A549 (cell line): Measurements from ENCODE around the gene KATNA1. TPM values are rescaled to one million over a fixed set of nuclear protein-coding genes. Genes with fewer than 3 reads are reported as not detected.

Experiments
- ATAC-seq, 2 experiments: fragments of 200-7000 bp in 1 of 2; fragments of >200 bp in 1 of 2; cut with Nextera tagmentation in 1 of 2; cut with Tn5 transposase in 1 of 2; 3 replicates each; pipeline versions ENCODE4 v1.8.0 to v1.9.1; 2018 to 2020; ENCODE audit warnings: mild to moderate bottlenecking in 1 of 2, moderate library complexity in 1 of 2
- CTCF ChIA-PET: fragments of 300-600 bp; sonication (Branson Sonifier 250); formaldehyde crosslinking; extraction: SDS; loops from one replicate; lab custom pipeline; 2021; ENCODE audit warnings: antibody characterized with exemption, inconsistent platforms; lab: Yijun Ruan, JAX
- POLR2A ChIA-PET: fragments of 350-600 bp; formaldehyde crosslinking; extraction: SDS; loops from one replicate; lab custom pipeline; 2021; ENCODE audit warnings: antibody characterized with exemption, inconsistent platforms; lab: Yijun Ruan, JAX
- DNase-seq, 2 experiments: peaks; one replicate each; pipeline versions ENCODE4 v3.0.0 to v3.0.0-alpha.2; 2011 to 2016; ENCODE audit warnings: low read depth in 1 of 2, low spot score in 1 of 2
- FAIRE-seq: peaks from 2 replicates; lab custom pipeline; 2011; peaks lifted over from hg19 to GRCh38; lab: Jason Lieb, UNC
- H3K27ac ChIP-seq, 2 experiments: fragments of >200 bp; sonication (Bioruptor Twin); formaldehyde crosslinking; 3 replicates each; pipeline ENCODE4 v1.5.1; 2016 to 2017
- H3K4me1 ChIP-seq: fragments of >200 bp; sonication (Bioruptor Twin); formaldehyde crosslinking; 3 replicates; pipeline ENCODE4 v1.6.1; 2016
- H3K4me2 ChIP-seq: fragments of >200 bp; sonication (Bioruptor Twin); formaldehyde crosslinking; 3 replicates; pipeline ENCODE4 v1.6.1; 2016
- H3K4me3 ChIP-seq: fragments of >200 bp; sonication (Bioruptor Twin); formaldehyde crosslinking; 3 replicates; pipeline ENCODE4 v1.5.1; 2016
- H3K9me3 ChIP-seq: fragments of >200 bp; sonication (Bioruptor Twin); formaldehyde crosslinking; 3 replicates; pipeline ENCODE4 v1.6.1; 2016
- CBX2 ChIP-seq: fragments of 200-600 bp; sonication (generic); IDR thresholded peaks from 2 replicates; pipeline ENCODE4 v1.6.1; 2016; ENCODE audit warnings: low read depth, mild to moderate bottlenecking, borderline replicate concordance
- EHF ChIP-seq: fragments of 250-450 bp; sonication (Bioruptor Pico); IDR thresholded peaks from 2 replicates; pipeline ENCODE4 v1.5.0; 2020; ENCODE audit warnings: mild to moderate bottlenecking
- ESRRA ChIP-seq: fragments of 150-350 bp; IDR thresholded peaks from 2 replicates; pipeline ENCODE4 v1.6.1; 2014; ENCODE audit warnings: mild to moderate bottlenecking, low read length, borderline replicate concordance
- GATA3 ChIP-seq: IDR thresholded peaks from 2 replicates; pipeline ENCODE4 v1.6.1; 2012; ENCODE audit warnings: borderline replicate concordance
- HDAC2 ChIP-seq: fragments of 200-600 bp; sonication (generic); IDR thresholded peaks from 2 replicates; pipeline ENCODE4 v1.6.1; 2016
- JUN ChIP-seq, 2 experiments: fragments of >200 bp; sonication (Bioruptor Twin); formaldehyde crosslinking; IDR thresholded peaks; 2 replicates in 1 of 2; 3 replicates in 1 of 2; pipeline ENCODE4 v1.6.1; 2016 to 2017
- KDM5A ChIP-seq: fragments of 200-600 bp; sonication (generic); IDR thresholded peaks from 2 replicates; pipeline ENCODE4 v1.6.1; 2016; ENCODE audit warnings: antibody characterized with exemption, mild to moderate bottlenecking
- MAZ ChIP-seq: fragments of 150-350 bp; IDR thresholded peaks from 2 replicates; pipeline ENCODE4 v1.6.1; 2014; ENCODE audit warnings: antibody characterized with exemption, low read depth, low read length, borderline replicate concordance
- PHF8 ChIP-seq: fragments of 200-600 bp; sonication (generic); IDR thresholded peaks from 2 replicates; pipeline ENCODE4 v1.6.1; 2016; ENCODE audit warnings: low read depth, mild to moderate bottlenecking, antibody characterized with exemption, moderate library complexity, borderline replicate concordance
- POLR2A ChIP-seq: IDR thresholded peaks from 2 replicates; pipeline ENCODE4 v1.6.1; 2012; ENCODE audit warnings: mild to moderate bottlenecking, low read length
- POLR2AphosphoS2 ChIP-seq: conservative IDR thresholded peaks from 2 replicates; pipeline ENCODE4 v1.6.1; 2012; ENCODE audit warnings: low read length, improper control_type of control experiment, inconsistent platforms
- RAD21 ChIP-seq, 2 experiments: fragments of >200 bp in 1 of 2; sonication (Bioruptor Twin) in 1 of 2; formaldehyde crosslinking in 1 of 2; IDR thresholded peaks in 1 of 2; conservative IDR thresholded peaks in 1 of 2; 2 replicates in 1 of 2; 3 replicates in 1 of 2; pipeline ENCODE4 v1.6.1; 2012 to 2018; ENCODE audit warnings: inconsistent platforms in 1 of 2
- RFX5 ChIP-seq: fragments of 450-650 bp; IDR thresholded peaks from 2 replicates; pipeline ENCODE4 v1.7.1; 2014; ENCODE audit warnings: antibody characterized with exemption, mild to moderate bottlenecking, moderate library complexity
- SMC3 ChIP-seq: fragments of >200 bp; sonication (Bioruptor Twin); formaldehyde crosslinking; IDR thresholded peaks from 3 replicates; pipeline ENCODE4 v1.6.1; 2018; ENCODE audit warnings: inconsistent platforms
- WGBS: methylation state at CpG from one replicate; pipeline ENCODE4 v1.1.6; 2017; ENCODE audit errors: missing lambda C conversion rate; 5-methylcytosine and 5-hydroxymethylcytosine counted together
- polyA plus RNA-seq, 4 experiments: library from polyadenylated mRNA; depleted of rRNA in 3 of 4; stranded (reverse); fragments of >200 nt; fragmentation: RNase III in 1 of 4; extraction: RNeasy Plus Mini Kit Qiagen cat#74134 plus additional on column Dnase treatment in 1 of 4; gene quantifications; 2 replicates in 3 of 4; 3 replicates in 1 of 4; pipeline ENCODE4 v1.2.3, GENCODE V29; 2011 to 2017
- TF ChIP-seq, protein P1 (sequence below): fragments of 450-650 bp; IDR thresholded peaks from 2 replicates; pipeline ENCODE4 v1.6.1; 2014; ENCODE audit warnings: antibody characterized with exemption
- TF ChIP-seq, protein P2 (sequence below): fragments of 250-450 bp; sonication (Bioruptor Pico); IDR thresholded peaks from 2 replicates; pipeline ENCODE4 v1.5.0; 2021; ENCODE audit warnings: mild to moderate bottlenecking, moderate library complexity, borderline replicate concordance
- TF ChIP-seq, protein P3 (sequence below): fragments of >200 bp; sonication (Bioruptor Twin); formaldehyde crosslinking; IDR thresholded peaks from 3 replicates; pipeline ENCODE4 v1.5.1; 2016
- TF ChIP-seq, protein P4 (sequence below): IDR thresholded peaks from 2 replicates; pipeline ENCODE4 v1.6.1; 2012
- TF ChIP-seq, protein P5 (sequence below): fragments of 150-350 bp; IDR thresholded peaks from 2 replicates; pipeline ENCODE4 v1.6.1; 2014; ENCODE audit warnings: low read depth, mild to moderate bottlenecking, low read length
- TF ChIP-seq, protein P6 (sequence below): fragments of >200 bp; sonication (Bioruptor Twin); formaldehyde crosslinking; IDR thresholded peaks from 3 replicates; pipeline ENCODE4 v1.6.1; 2016
- TF ChIP-seq, protein P7 (sequence below): fragments of 200-600 bp; sonication (generic); IDR thresholded peaks from 2 replicates; pipeline ENCODE4 v1.6.1; 2016; ENCODE audit warnings: antibody characterized with exemption, mild to moderate bottlenecking, moderate library complexity

Gene KATNA1
- polyA plus RNA-seq, 2 of the 4 experiments (the other 2 are of a cell fraction) = 9.4 to 27.0 TPM

DNA sequence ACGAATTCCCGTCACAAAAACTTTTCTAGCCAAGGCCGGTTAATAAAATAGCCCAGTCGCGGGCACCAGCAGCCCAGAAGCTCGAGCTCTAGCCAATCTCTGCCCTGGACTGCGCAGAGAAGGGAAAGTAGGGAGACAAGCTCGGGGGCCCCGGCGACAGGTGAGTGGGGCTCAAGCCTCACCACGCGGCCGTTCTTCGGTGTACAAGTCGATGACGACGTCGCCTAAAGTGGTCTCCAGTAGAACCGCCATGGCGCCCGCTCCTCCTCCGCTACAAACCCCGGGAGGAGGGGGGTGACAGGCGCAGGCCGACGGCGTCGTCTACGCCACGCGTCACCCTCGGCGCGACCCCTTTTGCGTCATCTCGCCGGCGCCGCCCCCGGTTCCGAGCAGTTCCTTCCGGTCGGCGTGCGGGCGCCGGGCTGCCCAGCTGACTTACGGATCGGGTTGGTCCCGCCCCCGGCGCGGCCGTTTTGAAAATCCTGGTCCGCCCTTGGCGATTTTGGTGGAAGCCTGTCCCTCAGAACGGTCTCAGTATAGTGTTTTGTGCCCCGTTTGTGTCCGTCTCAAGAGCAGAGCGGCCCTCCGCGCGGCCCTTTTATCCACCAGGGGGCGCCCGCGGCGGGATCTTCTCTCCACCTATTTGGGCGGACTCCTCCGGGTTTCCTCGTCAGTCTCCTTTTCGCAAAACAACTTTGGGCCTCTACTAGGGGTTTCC is 102.6 kb downstream of the KATNA1 start, which contains the start of gene PPIL4:
PPIL4 (minus strand) TSS at position 290 of the 718 bp plus-strand sequence; CDS start at position 252, 38 bp downstream.
- Histone ChIP-seq H3K27ac (peak within 1 kb of the TSS; percentile 86 to 91), H3K4me2 (peak within 1 kb of the TSS; percentile 90), H3K9me3 (no peaks in the 10 kb centered on the region), H3K4me3 (peak within 1 kb of the TSS; percentile 95), H3K4me1 (peaks cover 15% of the 10 kb centered on the region)
- ChIA-PET CTCF (interaction anchor here (0.5 to 1.8 kb wide), 15 partner anchors 8 to 969 kb away, joined by 3 to 9 read pairs (median 3); no protein-coding TSS in a partner anchor), POLR2A (interaction anchor here (0.6 to 1.7 kb wide), 6 partner anchors 15 to 514 kb away, joined by 3 to 8 read pairs (median 4); partner anchors contain the start of gene GINM1)
- TF ChIP-seq PHF8 = peak; percentile 36
- TF ChIP-seq CBX2 = no peak
- TF ChIP-seq MAZ = peak; percentile 82
- peak in 1 of 2 experiments; percentile 61; a peak in 3 of 5 replicates for TF ChIP-seq RAD21 (conservative IDR thresholded peaks at IDR 0.05 in 1 of 2, IDR thresholded peaks at IDR 0.05 in 1 of 2)
- no peak for TF ChIP-seq ESRRA
- TF ChIP-seq, protein P1, sequence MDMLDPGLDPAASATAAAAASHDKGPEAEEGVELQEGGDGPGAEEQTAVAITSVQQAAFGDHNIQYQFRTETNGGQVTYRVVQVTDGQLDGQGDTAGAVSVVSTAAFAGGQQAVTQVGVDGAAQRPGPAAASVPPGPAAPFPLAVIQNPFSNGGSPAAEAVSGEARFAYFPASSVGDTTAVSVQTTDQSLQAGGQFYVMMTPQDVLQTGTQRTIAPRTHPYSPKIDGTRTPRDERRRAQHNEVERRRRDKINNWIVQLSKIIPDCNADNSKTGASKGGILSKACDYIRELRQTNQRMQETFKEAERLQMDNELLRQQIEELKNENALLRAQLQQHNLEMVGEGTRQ = peak; percentile 56
- peak; percentile 53 to 75; a peak in 3 of 5 replicates for TF ChIP-seq JUN (IDR thresholded peaks at IDR 0.05)
- no peak for TF ChIP-seq RFX5
- TF ChIP-seq SMC3 = peak; percentile 63
- TF ChIP-seq, protein P2, sequence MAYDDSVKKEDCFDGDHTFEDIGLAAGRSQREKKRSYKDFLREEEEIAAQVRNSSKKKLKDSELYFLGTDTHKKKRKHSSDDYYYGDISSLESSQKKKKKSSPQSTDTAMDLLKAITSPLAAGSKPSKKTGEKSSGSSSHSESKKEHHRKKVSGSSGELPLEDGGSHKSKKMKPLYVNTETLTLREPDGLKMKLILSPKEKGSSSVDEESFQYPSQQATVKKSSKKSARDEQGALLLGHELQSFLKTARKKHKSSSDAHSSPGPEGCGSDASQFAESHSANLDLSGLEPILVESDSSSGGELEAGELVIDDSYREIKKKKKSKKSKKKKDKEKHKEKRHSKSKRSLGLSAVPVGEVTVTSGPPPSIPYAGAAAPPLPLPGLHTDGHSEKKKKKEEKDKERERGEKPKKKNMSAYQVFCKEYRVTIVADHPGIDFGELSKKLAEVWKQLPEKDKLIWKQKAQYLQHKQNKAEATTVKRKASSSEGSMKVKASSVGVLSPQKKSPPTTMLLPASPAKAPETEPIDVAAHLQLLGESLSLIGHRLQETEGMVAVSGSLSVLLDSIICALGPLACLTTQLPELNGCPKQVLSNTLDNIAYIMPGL = peak; percentile 67; the same call in 1 of the 2 replicates
- peak; percentile 46 for TF ChIP-seq POLR2A
- TF ChIP-seq, protein P3, sequence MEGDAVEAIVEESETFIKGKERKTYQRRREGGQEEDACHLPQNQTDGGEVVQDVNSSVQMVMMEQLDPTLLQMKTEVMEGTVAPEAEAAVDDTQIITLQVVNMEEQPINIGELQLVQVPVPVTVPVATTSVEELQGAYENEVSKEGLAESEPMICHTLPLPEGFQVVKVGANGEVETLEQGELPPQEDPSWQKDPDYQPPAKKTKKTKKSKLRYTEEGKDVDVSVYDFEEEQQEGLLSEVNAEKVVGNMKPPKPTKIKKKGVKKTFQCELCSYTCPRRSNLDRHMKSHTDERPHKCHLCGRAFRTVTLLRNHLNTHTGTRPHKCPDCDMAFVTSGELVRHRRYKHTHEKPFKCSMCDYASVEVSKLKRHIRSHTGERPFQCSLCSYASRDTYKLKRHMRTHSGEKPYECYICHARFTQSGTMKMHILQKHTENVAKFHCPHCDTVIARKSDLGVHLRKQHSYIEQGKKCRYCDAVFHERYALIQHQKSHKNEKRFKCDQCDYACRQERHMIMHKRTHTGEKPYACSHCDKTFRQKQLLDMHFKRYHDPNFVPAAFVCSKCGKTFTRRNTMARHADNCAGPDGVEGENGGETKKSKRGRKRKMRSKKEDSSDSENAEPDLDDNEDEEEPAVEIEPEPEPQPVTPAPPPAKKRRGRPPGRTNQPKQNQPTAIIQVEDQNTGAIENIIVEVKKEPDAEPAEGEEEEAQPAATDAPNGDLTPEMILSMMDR = peak; percentile 85
- TF ChIP-seq, protein P4, sequence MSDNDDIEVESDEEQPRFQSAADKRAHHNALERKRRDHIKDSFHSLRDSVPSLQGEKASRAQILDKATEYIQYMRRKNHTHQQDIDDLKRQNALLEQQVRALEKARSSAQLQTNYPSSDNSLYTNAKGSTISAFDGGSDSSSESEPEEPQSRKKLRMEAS = peak; percentile 79
- TF ChIP-seq GATA3 = peak; percentile 15; the same call in 1 of the 2 replicates
- TF ChIP-seq, protein P5, sequence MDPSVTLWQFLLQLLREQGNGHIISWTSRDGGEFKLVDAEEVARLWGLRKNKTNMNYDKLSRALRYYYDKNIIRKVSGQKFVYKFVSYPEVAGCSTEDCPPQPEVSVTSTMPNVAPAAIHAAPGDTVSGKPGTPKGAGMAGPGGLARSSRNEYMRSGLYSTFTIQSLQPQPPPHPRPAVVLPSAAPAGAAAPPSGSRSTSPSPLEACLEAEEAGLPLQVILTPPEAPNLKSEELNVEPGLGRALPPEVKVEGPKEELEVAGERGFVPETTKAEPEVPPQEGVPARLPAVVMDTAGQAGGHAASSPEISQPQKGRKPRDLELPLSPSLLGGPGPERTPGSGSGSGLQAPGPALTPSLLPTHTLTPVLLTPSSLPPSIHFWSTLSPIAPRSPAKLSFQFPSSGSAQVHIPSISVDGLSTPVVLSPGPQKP = peak; percentile 52; the same call in 1 of the 2 replicates
- TF ChIP-seq, protein P6, sequence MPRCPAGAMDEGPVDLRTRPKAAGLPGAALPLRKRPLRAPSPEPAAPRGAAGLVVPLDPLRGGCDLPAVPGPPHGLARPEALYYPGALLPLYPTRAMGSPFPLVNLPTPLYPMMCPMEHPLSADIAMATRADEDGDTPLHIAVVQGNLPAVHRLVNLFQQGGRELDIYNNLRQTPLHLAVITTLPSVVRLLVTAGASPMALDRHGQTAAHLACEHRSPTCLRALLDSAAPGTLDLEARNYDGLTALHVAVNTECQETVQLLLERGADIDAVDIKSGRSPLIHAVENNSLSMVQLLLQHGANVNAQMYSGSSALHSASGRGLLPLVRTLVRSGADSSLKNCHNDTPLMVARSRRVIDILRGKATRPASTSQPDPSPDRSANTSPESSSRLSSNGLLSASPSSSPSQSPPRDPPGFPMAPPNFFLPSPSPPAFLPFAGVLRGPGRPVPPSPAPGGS = peak; percentile 63; the same call in 1 of the 3 replicates
- no peak for TF ChIP-seq POLR2AphosphoS2
- no peak for TF ChIP-seq EHF (CRISPR knock-in tag)
- peak; percentile 97 for TF ChIP-seq KDM5A
- TF ChIP-seq, protein P7, sequence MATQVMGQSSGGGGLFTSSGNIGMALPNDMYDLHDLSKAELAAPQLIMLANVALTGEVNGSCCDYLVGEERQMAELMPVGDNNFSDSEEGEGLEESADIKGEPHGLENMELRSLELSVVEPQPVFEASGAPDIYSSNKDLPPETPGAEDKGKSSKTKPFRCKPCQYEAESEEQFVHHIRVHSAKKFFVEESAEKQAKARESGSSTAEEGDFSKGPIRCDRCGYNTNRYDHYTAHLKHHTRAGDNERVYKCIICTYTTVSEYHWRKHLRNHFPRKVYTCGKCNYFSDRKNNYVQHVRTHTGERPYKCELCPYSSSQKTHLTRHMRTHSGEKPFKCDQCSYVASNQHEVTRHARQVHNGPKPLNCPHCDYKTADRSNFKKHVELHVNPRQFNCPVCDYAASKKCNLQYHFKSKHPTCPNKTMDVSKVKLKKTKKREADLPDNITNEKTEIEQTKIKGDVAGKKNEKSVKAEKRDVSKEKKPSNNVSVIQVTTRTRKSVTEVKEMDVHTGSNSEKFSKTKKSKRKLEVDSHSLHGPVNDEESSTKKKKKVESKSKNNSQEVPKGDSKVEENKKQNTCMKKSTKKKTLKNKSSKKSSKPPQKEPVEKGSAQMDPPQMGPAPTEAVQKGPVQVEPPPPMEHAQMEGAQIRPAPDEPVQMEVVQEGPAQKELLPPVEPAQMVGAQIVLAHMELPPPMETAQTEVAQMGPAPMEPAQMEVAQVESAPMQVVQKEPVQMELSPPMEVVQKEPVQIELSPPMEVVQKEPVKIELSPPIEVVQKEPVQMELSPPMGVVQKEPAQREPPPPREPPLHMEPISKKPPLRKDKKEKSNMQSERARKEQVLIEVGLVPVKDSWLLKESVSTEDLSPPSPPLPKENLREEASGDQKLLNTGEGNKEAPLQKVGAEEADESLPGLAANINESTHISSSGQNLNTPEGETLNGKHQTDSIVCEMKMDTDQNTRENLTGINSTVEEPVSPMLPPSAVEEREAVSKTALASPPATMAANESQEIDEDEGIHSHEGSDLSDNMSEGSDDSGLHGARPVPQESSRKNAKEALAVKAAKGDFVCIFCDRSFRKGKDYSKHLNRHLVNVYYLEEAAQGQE = peak; percentile 23; the same call in 1 of the 2 replicates
- 0 out of 2 replicates have a peak, but pooled peaks have one; percentile 72 for TF ChIP-seq HDAC2
- 2% methylated on average over 32 of the region's 71 CpGs for WGBS
- FAIRE-seq = no peak
- peak; percentile 93 to 96 for ATAC-seq
- peak; percentile 41 to 92 for DNase-seq
